Effector CD8-positive, alpha-beta T cell (primary cell): ENCODE data around the gene PDLIM3.
"Not testable (repeated sequence)": the region's sequence is repeated elsewhere in the genome, so short reads cannot be mapped to it uniquely, and the experiment has no call there.

ENCODE experiments used
- DNase-seq: peaks from one replicate; lab custom pipeline; 2025; lab: John Stamatoyannopoulos, UW

The PDLIM3 gene

GRCh38 chr4:185554365-185555126, 19.2 kb upstream of the PDLIM3 start:
- no peak for DNase-seq

GRCh38 chr4:185552254-185552653, 16.9 kb upstream of the PDLIM3 start:
- DNase-seq, result no peak

- no peak for DNase-seq
Measured at GRCh38 chr4:185550933-185551332, 15.6 kb upstream of the PDLIM3 start.

- no peak for DNase-seq
Measured at GRCh38 chr4:185549095-185549639, 13.9 kb upstream of the PDLIM3 start.

GRCh38 chr4:185548587-185548986, 13.3 kb upstream of the PDLIM3 start:
- DNase-seq, result no peak

GRCh38 chr4:185546335-185546734, 11.0 kb upstream of the PDLIM3 start:
- DNase-seq, result no peak

GRCh38 chr4:185542626-185543315, 7.5 kb upstream of the PDLIM3 start:
- DNase-seq, result no peak

- no peak for DNase-seq
Measured at GRCh38 chr4:185541251-185541727, 6.0 kb upstream of the PDLIM3 start.

- no peak for DNase-seq
Measured at GRCh38 chr4:185540487-185541120, 5.3 kb upstream of the PDLIM3 start.

- no peak for DNase-seq
Measured at GRCh38 chr4:185540040-185540439, 4.7 kb upstream of the PDLIM3 start.

- DNase-seq, result no peak
Measured at GRCh38 chr4:185538806-185539205, 3.5 kb upstream of the PDLIM3 start.

GRCh38 chr4:185536411-185536709, 1.1 kb upstream of the PDLIM3 start:
- no peak for DNase-seq

- DNase-seq, result no peak
Measured at GRCh38 chr4:185535612-185536410, 504 bp upstream of the PDLIM3 start.

GRCh38 chr4:185534511-185534865, 819 bp downstream of the PDLIM3 start:
- DNase-seq, result no peak

- DNase-seq, result no peak
Measured at GRCh38 chr4:185532795-185533324, 2.4 kb downstream of the PDLIM3 start.

GRCh38 chr4:185532293-185532692, 3.0 kb downstream of the PDLIM3 start:
- no peak for DNase-seq

- not testable (repeated sequence) for DNase-seq
Measured at GRCh38 chr4:185531654-185532053, 3.7 kb downstream of the PDLIM3 start.

- no peak for DNase-seq
Measured at GRCh38 chr4:185529413-185529812, 5.9 kb downstream of the PDLIM3 start.

- DNase-seq, result no peak
Measured at GRCh38 chr4:185524888-185525863, 10.1 kb downstream of the PDLIM3 start.

- no peak for DNase-seq
Measured at GRCh38 chr4:185523862-185524261, 11.4 kb downstream of the PDLIM3 start.

GRCh38 chr4:185522451-185522850, 12.9 kb downstream of the PDLIM3 start:
- DNase-seq, result no peak
